ENCODE data around the gene ISL2. TPM values are rescaled to one million over a fixed set of nuclear protein-coding genes. Genes with fewer than 3 reads are reported as not detected.

The ISL2 gene
- total and polyA plus RNA-seq, 2 of the 13 experiments (the other 11 are each of a cell fraction or from before 2014, with no cell fraction given), result 4.3 to 5.1 TPM

DNA sequence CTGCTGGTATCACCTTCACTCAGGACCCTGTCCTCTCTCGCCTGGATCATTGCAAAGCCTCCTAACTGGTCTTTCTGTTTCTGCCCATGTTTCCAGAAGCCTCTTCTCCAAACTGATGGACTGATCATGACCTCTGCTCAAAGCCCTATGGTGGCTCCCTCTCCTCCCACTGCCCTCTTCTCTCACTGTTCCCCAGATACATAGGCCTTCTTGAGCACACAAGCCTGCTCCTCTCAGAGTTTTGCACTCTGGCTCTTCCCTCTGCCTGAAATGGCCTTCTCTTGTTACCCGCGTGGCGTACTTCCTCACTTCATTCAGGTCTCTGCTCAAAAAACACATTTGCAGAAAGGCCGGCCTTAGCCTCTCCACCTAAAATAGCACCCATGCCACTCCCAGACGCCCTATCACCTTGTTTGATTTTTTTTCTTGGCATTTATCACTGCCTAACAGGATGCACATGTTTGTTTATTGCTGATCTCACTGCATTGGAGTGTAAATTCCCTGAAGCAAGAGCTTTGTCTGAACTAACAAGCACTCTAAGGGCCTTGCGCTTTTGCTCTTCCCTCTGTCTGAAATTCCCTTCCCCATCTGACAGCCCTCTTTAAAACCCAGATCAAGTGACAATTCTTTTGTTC lies 23.9 kb upstream of the ISL2 start (continued):
- TF ChIP-seq FOXP4 (CRISPR knock-in tag; IDR thresholded peaks at IDR 0.05) (peak; percentile 67), MBD4 (IDR thresholded peaks at IDR 0.05; ENCODE audit: borderline replicate concordance, low read length) (no peak), SRF (IDR thresholded peaks at IDR 0.05; ENCODE audit: low read depth, low read length) (no peak), SRSF9 (IDR thresholded peaks at IDR 0.05; ENCODE audit: borderline replicate concordance, insufficient read depth, low read depth, low read length, poor library complexity, severe bottlenecking) (no peak), SMARCC2 (IDR thresholded peaks at IDR 0.05) (no peak), ETV6 (CRISPR knock-in tag; conservative IDR thresholded peaks at IDR 0.05) (no peak), CREM (IDR thresholded peaks at IDR 0.05) (0 out of 2 replicates have a peak, but pooled peaks have one; percentile 21), CREM (CRISPR knock-in tag; IDR thresholded peaks at IDR 0.05) (no peak), REPIN1 (CRISPR knock-in tag; IDR thresholded peaks at IDR 0.05; ENCODE audit: borderline replicate concordance, low read depth) (no peak), ZFAT (CRISPR knock-in tag; conservative IDR thresholded peaks at IDR 0.05) (no peak), THAP9 (CRISPR knock-in tag; IDR thresholded peaks at IDR 0.05; ENCODE audit: borderline replicate concordance) (no peak), ZNF256 (CRISPR knock-in tag; conservative IDR thresholded peaks at IDR 0.05) (no peak), HOXA7 (CRISPR knock-in tag; IDR thresholded peaks at IDR 0.05) (no peak), CEBPG (CRISPR knock-in tag; IDR thresholded peaks at IDR 0.05) (no peak), ARID3A (IDR thresholded peaks at IDR 0.05; ENCODE audit: low read depth, low read length) (peak; percentile 46; the same call in 1 of the 2 replicates), ZNF460 (CRISPR knock-in tag; IDR thresholded peaks at IDR 0.05; ENCODE audit: borderline replicate concordance) (no peak), MTF2 (CRISPR knock-in tag; IDR thresholded peaks at IDR 0.05; ENCODE audit: borderline replicate concordance) (no peak), ZNF282 (IDR thresholded peaks at IDR 0.05; ENCODE audit: partially characterized antibody) (no peak), RBM39 (IDR thresholded peaks at IDR 0.05; ENCODE audit: low read depth, low read length, poor library complexity, severe bottlenecking) (no peak), IRF1 (CRISPR knock-in tag; IDR thresholded peaks at IDR 0.05; ENCODE audit: low read depth) (no peak), ZBTB38 (CRISPR knock-in tag; IDR thresholded peaks at IDR 0.05) (no peak), PHF5A (CRISPR knock-in tag; IDR thresholded peaks at IDR 0.05; ENCODE audit: low read depth, unreplicated experiment) (no peak)
- TF ChIP-seq, protein P1, sequence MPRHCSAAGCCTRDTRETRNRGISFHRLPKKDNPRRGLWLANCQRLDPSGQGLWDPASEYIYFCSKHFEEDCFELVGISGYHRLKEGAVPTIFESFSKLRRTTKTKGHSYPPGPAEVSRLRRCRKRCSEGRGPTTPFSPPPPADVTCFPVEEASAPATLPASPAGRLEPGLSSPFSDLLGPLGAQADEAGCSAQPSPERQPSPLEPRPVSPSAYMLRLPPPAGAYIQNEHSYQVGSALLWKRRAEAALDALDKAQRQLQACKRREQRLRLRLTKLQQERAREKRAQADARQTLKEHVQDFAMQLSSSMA (CRISPR knock-in tag; IDR thresholded peaks at IDR 0.05), result no peak
